Suprapubic skin (tissue), 4 donors: ENCODE results near the gene MLLT10. TPM values are rescaled to one million over a fixed set of nuclear protein-coding genes. Genes with fewer than 3 reads are reported as not detected.

Experiments
- DNase-seq, 2 donors: peaks; one replicate each; pipeline ENCODE4 v3.0.0-alpha.2; 2019; ENCODE audit warnings: low spot score in 2 of 2
- H3K27ac ChIP-seq: fragments of 200-600 bp; sonication (generic); one replicate; pipeline ENCODE4 v1.5.1; 2019
- H3K27me3 ChIP-seq: fragments of 200-600 bp; sonication (generic); one replicate; pipeline ENCODE4 v1.5.1; 2019
- H3K36me3 ChIP-seq: fragments of 200-600 bp; sonication (generic); one replicate; pipeline ENCODE4 v1.5.1; 2019
- H3K4me1 ChIP-seq: fragments of 200-600 bp; sonication (generic); one replicate; pipeline ENCODE4 v1.5.1; 2019
- H3K4me3 ChIP-seq: fragments of 200-600 bp; sonication (generic); one replicate; pipeline ENCODE4 v1.5.1; 2019; ENCODE audit warnings: mild to moderate bottlenecking
- H3K9me3 ChIP-seq: fragments of 200-600 bp; sonication (generic); one replicate; pipeline ENCODE4 v1.5.1; 2019
- EP300 ChIP-seq: sonication (generic); formaldehyde crosslinking; IDR thresholded peaks from one replicate; pipeline ENCODE4 v1.6.1; 2017; ENCODE audit warnings: antibody characterized with exemption
- POLR2A ChIP-seq, 2 donors: fragments of 450-650 bp; IDR thresholded peaks; one replicate each; pipeline ENCODE4 v1.6.1; 2017; ENCODE audit warnings: antibody characterized with exemption in 2 of 2, mild to moderate bottlenecking in 2 of 2, moderate library complexity in 2 of 2
- POLR2AphosphoS5 ChIP-seq, 3 donors: sonication (generic); formaldehyde crosslinking; IDR thresholded peaks; one replicate each; pipeline ENCODE4 v1.6.1; 2017; ENCODE audit warnings: antibody characterized with exemption in 3 of 3
- WGBS: methylation state at CpG from one replicate; pipeline ENCODE4 v1.1.5; 2018; 5-methylcytosine and 5-hydroxymethylcytosine counted together
- total RNA-seq, 4 donors: library from RNA; depleted of rRNA; stranded (reverse); fragments of >200 nt; gene quantifications; one replicate each; pipeline ENCODE4 v1.1.0, GENCODE V29; 2016
- TF ChIP-seq, protein P1 (sequence below), 2 donors: fragments of 200-600 bp in 1 of 2; fragments of 450-650 bp in 1 of 2; sonication (generic) in 1 of 2; IDR thresholded peaks; one replicate each; pipeline ENCODE4 v1.5.1; 2016 to 2019; ENCODE audit warnings: antibody characterized with exemption in 2 of 2, mild to moderate bottlenecking in 1 of 2, moderate library complexity in 1 of 2

The MLLT10 gene
- total RNA-seq, 4 donors from 2014 or later = 58.0 to 97.8 (median 64.4) TPM

DNA sequence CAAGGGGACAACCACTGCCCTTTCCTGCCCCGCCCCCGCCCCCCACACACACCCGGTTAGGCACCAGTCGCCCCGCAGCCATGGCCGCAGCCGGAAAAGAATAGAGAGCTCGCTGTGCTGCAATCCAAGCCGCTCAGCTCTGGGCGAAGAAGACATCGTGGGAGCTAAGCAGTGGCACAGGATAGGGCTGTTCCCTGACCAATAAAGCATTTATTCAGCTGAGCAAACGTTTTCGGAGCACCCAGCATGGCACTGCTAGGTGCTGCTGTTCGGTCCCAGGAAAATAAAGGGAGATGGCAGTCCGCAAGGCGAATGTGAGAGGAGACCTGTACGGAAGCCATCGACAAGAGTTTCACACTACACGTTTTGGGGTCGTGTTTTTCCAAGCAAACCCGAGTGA, 26.9 kb upstream of the MLLT10 start:
- no peak for TF ChIP-seq POLR2AphosphoS5 (IDR thresholded peaks at IDR 0.05)
- 92% methylated on average over 21 of the region's 21 CpGs for WGBS
- Histone ChIP-seq H3K4me3 (no peak overlapping the region), H3K27ac (no peak overlapping the region), H3K36me3 (no peaks in the 10 kb centered on the region), H3K9me3 (no peaks in the 10 kb centered on the region), H3K4me1 (no peaks in the 10 kb centered on the region), H3K27me3 (no peaks in the 10 kb centered on the region)
- no peak for DNase-seq

DNA sequence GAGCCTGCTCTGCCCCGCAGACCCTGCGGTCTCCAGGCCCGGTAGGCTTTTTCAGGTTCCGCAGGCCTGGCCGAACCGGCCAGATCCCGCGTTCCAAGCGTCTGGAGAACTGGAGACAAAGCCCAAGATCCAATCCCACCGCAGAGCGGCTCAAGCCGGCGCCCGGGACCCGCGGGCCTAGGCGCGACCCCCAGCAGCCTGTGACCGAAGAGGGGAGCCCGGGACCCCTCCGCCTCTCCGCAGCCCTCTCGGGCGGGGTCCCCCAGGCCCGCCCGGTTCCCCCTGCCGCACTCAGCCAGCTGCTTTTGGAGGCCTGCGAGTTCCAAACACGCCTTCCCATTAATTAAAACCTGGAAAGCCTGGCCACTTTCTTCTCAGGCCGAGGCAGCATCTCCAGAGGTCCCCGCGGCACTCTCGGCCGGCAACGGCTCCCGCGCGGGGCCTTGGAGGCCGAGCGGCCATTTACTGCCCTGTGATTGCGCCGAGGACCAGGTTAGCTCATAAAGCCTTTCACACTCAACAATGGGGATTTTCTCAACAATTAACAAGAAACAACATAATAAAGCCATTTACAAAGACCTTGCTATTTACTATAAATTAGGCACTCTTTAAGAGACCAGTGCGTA, 25.2 kb upstream of the MLLT10 start:
- Histone ChIP-seq H3K36me3 (no peaks in the 10 kb centered on the region), H3K27me3 (no peaks in the 10 kb centered on the region), H3K9me3 (no peaks in the 10 kb centered on the region), H3K4me3 (no peak overlapping the region), H3K4me1 (no peaks in the 10 kb centered on the region), H3K27ac (no peak overlapping the region)
- no peak for DNase-seq
- TF ChIP-seq POLR2AphosphoS5 (IDR thresholded peaks at IDR 0.05) = no peak
- no peak for TF ChIP-seq EP300
- no peak for TF ChIP-seq POLR2A (IDR thresholded peaks at IDR 0.05)
- TF ChIP-seq, protein P1, sequence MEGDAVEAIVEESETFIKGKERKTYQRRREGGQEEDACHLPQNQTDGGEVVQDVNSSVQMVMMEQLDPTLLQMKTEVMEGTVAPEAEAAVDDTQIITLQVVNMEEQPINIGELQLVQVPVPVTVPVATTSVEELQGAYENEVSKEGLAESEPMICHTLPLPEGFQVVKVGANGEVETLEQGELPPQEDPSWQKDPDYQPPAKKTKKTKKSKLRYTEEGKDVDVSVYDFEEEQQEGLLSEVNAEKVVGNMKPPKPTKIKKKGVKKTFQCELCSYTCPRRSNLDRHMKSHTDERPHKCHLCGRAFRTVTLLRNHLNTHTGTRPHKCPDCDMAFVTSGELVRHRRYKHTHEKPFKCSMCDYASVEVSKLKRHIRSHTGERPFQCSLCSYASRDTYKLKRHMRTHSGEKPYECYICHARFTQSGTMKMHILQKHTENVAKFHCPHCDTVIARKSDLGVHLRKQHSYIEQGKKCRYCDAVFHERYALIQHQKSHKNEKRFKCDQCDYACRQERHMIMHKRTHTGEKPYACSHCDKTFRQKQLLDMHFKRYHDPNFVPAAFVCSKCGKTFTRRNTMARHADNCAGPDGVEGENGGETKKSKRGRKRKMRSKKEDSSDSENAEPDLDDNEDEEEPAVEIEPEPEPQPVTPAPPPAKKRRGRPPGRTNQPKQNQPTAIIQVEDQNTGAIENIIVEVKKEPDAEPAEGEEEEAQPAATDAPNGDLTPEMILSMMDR (IDR thresholded peaks at IDR 0.05) = no peak
- 84% methylated on average over 38 of the region's 43 CpGs for WGBS

DNA sequence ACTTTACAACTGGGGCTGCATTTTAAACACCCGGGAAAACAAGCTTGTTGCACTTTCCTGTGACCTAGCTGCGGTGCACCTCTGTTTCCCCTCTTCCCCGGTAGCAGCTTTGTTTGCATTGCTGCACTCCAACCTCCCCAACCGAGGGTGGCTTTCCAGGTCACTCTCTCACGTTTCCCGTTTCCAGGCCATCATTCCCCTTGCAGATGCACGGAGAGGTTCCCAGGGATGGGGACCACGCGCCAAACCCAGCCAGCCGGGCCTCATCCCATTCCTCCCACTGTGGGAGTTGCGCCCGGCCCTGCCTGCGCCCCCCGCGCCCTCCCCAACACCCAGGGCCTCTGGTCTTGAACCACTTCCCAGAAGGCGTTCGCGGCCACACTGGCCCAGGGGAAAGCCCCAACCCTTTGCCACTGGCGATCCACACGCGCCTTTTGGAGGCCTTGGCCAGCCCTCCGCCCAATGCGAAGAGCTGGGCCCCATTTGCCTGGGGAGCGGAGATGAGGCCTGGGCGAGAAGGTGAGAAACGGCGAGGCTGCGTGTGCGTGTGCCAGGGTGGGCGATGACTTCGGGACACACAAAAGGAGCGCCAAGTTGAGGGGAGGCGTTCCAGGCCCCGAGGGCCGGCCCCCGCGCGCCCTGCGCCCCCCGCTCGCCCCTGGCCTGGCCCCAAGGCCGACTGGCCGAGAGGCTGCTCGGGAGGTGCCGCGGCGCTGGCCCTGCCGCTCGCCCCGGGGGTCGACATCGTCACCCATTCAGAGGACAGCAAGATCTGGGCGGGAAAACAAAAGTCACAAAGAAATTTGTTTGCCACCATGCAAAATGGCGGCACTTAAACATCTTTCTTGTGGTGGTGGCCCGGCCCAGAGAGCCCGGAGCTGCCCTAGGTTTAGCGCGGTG, 24.4 kb upstream of the MLLT10 start:
- 85% methylated on average over 51 of the region's 58 CpGs for WGBS
- Histone ChIP-seq H3K36me3 (no peaks in the 10 kb centered on the region), H3K4me3 (peak overlapping the region; percentile 36), H3K27ac (no peak overlapping the region), H3K4me1 (no peaks in the 10 kb centered on the region), H3K9me3 (no peaks in the 10 kb centered on the region), H3K27me3 (no peaks in the 10 kb centered on the region)
- TF ChIP-seq POLR2AphosphoS5 (IDR thresholded peaks at IDR 0.05) (no peak), POLR2A (IDR thresholded peaks at IDR 0.05) (no peak), EP300 (no peak)
- TF ChIP-seq, protein P1 (IDR thresholded peaks at IDR 0.05) = no peak
- no peak for DNase-seq

DNA sequence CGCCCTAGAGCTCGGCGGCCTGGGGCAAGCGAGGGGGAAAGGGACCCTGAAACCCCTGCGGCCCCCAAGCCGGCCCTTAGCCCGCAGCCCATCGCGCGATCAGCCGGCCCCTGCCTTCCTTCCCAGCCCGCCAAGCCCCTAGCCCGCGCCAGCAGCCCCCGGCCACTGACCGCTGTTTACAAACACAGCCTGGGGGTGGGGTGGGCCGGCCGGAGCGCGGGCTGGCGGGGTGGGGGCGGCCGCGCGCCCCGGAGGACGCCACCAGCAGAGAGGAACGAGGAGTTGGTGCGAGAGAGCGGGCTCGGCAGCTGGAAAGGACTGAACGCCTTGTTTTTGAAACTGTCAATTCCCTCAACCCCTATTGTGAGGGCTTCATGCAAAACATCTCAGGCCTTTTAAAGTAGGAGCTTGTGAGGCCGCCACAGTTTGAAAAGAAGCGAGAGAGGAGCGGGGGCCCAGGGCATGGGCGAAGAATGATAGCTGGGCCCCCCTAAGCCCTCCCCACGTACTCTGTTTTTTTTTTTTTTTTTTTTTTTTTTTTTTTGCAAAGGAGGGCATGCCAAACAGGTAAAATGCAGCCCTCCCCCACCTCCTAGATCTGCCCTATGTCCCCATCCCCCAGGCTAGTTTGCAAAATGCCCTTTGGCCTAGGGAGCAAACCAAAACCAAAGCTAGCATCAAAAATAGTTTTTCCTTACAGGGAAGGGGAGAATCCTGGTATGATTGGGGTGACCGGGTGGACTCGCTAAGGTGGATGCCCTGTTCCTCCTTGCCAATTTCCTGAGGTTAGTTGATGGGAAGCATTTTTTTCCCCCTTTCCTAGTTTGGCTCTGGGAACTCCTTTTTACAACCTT, 23.6 kb upstream of the MLLT10 start:
- no peaks in the 10 kb centered on the region for H3K36me3 ChIP-seq
- H3K4me3 ChIP-seq = peak overlapping the region; percentile 36
- 30% methylated on average over 34 of the region's 39 CpGs for WGBS
- TF ChIP-seq POLR2A (IDR thresholded peaks at IDR 0.05) = no peak
- TF ChIP-seq EP300 = no peak
- no peak for TF ChIP-seq POLR2AphosphoS5 (IDR thresholded peaks at IDR 0.05)
- TF ChIP-seq, protein P1 (IDR thresholded peaks at IDR 0.05) = no peak
- H3K9me3 ChIP-seq = no peaks in the 10 kb centered on the region
- H3K27ac ChIP-seq = no peak overlapping the region
- H3K27me3 ChIP-seq = no peaks in the 10 kb centered on the region
- peaks cover 1% of the 10 kb centered on the region for H3K4me1 ChIP-seq
- DNase-seq = no peak

DNA sequence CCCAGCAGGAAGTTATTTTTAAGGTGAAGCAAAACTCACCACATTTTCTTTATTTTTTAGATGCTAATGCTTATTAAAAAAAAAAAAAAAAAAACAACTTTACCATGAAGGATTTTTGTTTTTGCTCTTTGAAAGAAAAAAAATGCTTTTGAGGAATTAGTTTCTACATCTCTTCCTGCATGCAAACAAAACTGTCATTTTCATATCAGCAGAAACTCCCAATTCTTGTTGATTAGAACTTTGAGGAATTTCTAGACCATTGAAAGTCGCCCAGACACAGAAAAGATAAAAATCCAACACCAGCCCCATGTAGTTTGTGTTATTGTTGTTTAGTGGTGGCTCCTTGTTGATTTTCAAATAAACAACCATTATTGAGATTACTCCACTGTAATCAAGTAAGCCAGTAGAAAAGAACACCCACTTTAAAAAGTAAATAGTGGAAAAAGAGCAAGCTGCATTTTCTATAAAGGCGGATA, 22.9 kb upstream of the MLLT10 start:
- no peaks in the 10 kb centered on the region for H3K9me3 ChIP-seq
- no peak overlapping the region for H3K27ac ChIP-seq
- TF ChIP-seq POLR2A (IDR thresholded peaks at IDR 0.05) = no peak
- H3K27me3 ChIP-seq = no peaks in the 10 kb centered on the region
- H3K4me1 ChIP-seq = peaks cover 8% of the 10 kb centered on the region
- no peaks in the 10 kb centered on the region for H3K36me3 ChIP-seq
- 85% methylated on average over 2 of the region's 2 CpGs for WGBS
- no peak for DNase-seq
- peak overlapping the region; percentile 36 for H3K4me3 ChIP-seq
